PC-9 (cell line): ENCODE results near the gene EGFR. TPM values are rescaled to one million over a fixed set of nuclear protein-coding genes. Genes with fewer than 3 reads are reported as not detected.

ENCODE experiments used
- BruUV-seq: library from RNA; stranded (reverse); fragments of 400-500 nt; replicated peaks from 2 replicates; lab custom pipeline; 2021; lab: Mats Ljungman, UMichigan
- CTCF ChIA-PET: fragments of 300-600 bp; sonication (Branson Sonifier 250); formaldehyde crosslinking; loops from one replicate; lab custom pipeline; 2022; ENCODE audit warnings: antibody characterized with exemption; lab: Charles Lee
- POLR2A ChIA-PET: fragments of 300-600 bp; sonication (Branson Sonifier 250); formaldehyde crosslinking; loops from one replicate; lab custom pipeline; 2022; ENCODE audit warnings: antibody characterized with exemption; ENCODE audit not compliant: unreplicated experiment; lab: Charles Lee
- DNase-seq, 2 experiments: peaks; one replicate each; pipeline versions ENCODE4 v3.0.0 to v3.0.0-alpha.2; 2015 to 2022; ENCODE audit warnings: mixed read lengths in 1 of 2
- H2AFZ ChIP-seq: fragments of 200-600 bp; sonication (generic); 2 replicates; pipeline ENCODE4 v1.8.1; 2017; ENCODE audit warnings: antibody characterized with exemption
- H3F3A ChIP-seq: fragments of 200-600 bp; sonication (generic); 2 replicates; pipeline ENCODE4 v1.8.1; 2017; ENCODE audit warnings: antibody characterized with exemption, mild to moderate bottlenecking, low read depth; ENCODE audit not compliant: insufficient read depth
- H3K27ac ChIP-seq: fragments of 200-600 bp; sonication (generic); 2 replicates; pipeline ENCODE4 v1.6.1; 2016; ENCODE audit warnings: mixed run types
- H3K27me3 ChIP-seq: fragments of 200-600 bp; sonication (generic); 2 replicates; pipeline ENCODE4 v1.6.1; 2016; ENCODE audit warnings: low read depth, mixed run types; ENCODE audit not compliant: insufficient read depth
- H3K36me3 ChIP-seq: fragments of 200-600 bp; sonication (generic); 2 replicates; pipeline ENCODE4 v1.6.1; 2016; ENCODE audit warnings: low read depth, mixed run types
- H3K4me1 ChIP-seq: fragments of 200-600 bp; sonication (generic); replicated peaks from 2 replicates; pipeline ENCODE4 v1.6.1; 2016; ENCODE audit warnings: mixed run types; ENCODE audit not compliant: insufficient read depth
- H3K4me2 ChIP-seq: fragments of 200-600 bp; sonication (generic); 2 replicates; pipeline ENCODE4 v1.6.1; 2017; ENCODE audit warnings: mixed run types
- H3K4me3 ChIP-seq: fragments of 200-600 bp; sonication (generic); 2 replicates; pipeline ENCODE4 v1.6.1; 2016; ENCODE audit warnings: mixed run types
- H3K79me2 ChIP-seq: fragments of 200-600 bp; sonication (generic); 2 replicates; pipeline ENCODE4 v1.6.1; 2017; ENCODE audit warnings: low read depth, mixed run types
- H3K9me2 ChIP-seq: fragments of 200-600 bp; sonication (generic); 2 replicates; pipeline ENCODE4 v1.8.1; 2017; ENCODE audit warnings: mild to moderate bottlenecking; ENCODE audit not compliant: insufficient read depth
- H3K9me3 ChIP-seq: fragments of 200-600 bp; sonication (generic); 2 replicates; pipeline ENCODE4 v1.8.1; 2016; ENCODE audit warnings: low read depth; ENCODE audit not compliant: insufficient read depth
- H4K20me1 ChIP-seq: fragments of 200-600 bp; sonication (generic); 2 replicates; pipeline ENCODE4 v1.8.1; 2017; ENCODE audit not compliant: insufficient read depth
- EZH2 ChIP-seq: fragments of 200-600 bp; sonication (generic); IDR thresholded peaks from 2 replicates; pipeline ENCODE4 v1.8.0; 2017; ENCODE audit warnings: antibody characterized with exemption, low read depth
- intact Hi-C: fragments of 100-400 bp; cut with micrococcal nuclease; formaldehyde crosslinking; loops from one replicate; pipeline ENCODE4 v1.10.0; 2022; ENCODE audit not compliant: unreplicated experiment
- total RNA-seq: library from RNA; stranded (reverse); gene quantifications from 2 replicates; pipeline ENCODE4 v1.2.3, GENCODE V29; 2021
- TF ChIP-seq, protein P1 (sequence below): fragments of 200-600 bp; sonication (generic); conservative IDR thresholded peaks from 2 replicates; pipeline ENCODE4 v1.6.1; 2017; ENCODE audit warnings: mixed run types, antibody characterized with exemption, mild to moderate bottlenecking, moderate library complexity

EGFR gene
- total RNA-seq, 1 experiment from 2014 or later = 342 TPM

DNA sequence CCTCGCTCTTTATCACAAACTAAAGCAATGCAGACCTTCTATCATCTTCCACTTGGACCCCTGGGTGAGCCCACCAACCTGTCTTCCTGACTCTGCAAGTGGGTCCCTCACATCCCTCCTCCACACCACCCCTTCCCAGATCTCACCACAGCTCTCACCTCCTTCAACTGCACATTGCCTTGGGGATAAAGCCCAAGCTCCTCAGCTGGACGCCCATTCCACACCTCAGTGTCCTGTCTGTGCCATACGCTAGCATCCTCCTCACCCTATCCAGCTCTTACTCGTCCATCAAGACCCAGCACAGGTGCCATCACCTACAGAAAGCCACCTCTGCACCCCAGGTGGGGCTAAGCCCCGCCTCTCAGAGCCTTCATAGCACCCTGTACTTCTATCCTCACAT lies 205.3 kb downstream of the EGFR start:
- Histone ChIP-seq H3K4me3 (no peak overlapping the region), H3K4me2 (no peak overlapping the region), H2AFZ (no peak overlapping the region), H3K79me2 (no peaks in the 10 kb centered on the region), H4K20me1 (no peaks in the 10 kb centered on the region), H3K36me3 (no peaks in the 10 kb centered on the region), H3K27me3 (peaks cover 34% of the 10 kb centered on the region; the same call in 1 of the 2 replicates), H3F3A (no peaks in the 10 kb centered on the region), H3K9me2 (no peaks in the 10 kb centered on the region), H3K4me1 (no peaks in the 10 kb centered on the region), H3K27ac (no peak overlapping the region), H3K9me3 (no peaks in the 10 kb centered on the region)
- CTCF ChIA-PET = no interaction called here
- TF ChIP-seq EZH2 = no peak
- TF ChIP-seq, protein P1, sequence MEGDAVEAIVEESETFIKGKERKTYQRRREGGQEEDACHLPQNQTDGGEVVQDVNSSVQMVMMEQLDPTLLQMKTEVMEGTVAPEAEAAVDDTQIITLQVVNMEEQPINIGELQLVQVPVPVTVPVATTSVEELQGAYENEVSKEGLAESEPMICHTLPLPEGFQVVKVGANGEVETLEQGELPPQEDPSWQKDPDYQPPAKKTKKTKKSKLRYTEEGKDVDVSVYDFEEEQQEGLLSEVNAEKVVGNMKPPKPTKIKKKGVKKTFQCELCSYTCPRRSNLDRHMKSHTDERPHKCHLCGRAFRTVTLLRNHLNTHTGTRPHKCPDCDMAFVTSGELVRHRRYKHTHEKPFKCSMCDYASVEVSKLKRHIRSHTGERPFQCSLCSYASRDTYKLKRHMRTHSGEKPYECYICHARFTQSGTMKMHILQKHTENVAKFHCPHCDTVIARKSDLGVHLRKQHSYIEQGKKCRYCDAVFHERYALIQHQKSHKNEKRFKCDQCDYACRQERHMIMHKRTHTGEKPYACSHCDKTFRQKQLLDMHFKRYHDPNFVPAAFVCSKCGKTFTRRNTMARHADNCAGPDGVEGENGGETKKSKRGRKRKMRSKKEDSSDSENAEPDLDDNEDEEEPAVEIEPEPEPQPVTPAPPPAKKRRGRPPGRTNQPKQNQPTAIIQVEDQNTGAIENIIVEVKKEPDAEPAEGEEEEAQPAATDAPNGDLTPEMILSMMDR = no peak
- intact Hi-C loops = no loop called here
- no TSS peak for BruUV-seq
- POLR2A ChIA-PET = no interaction called here
- no peak for DNase-seq

DNA sequence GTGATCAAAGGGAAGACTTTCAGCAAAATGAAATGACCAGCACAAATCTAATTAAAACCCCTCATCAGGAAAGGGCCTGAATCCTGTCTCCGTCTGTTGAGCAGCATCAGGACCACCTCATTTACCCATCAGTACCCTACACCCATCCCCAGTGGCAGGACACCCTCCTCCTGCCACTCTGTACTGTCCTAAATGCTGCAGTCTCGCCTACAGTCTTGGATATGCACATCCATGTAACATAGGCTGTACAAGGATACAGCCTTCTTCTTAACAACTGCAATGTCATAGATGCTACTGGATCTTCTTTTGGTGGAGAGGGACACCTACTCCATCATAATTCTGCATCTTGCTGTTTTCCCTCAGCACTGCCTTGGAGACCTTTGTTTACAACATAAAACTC lies 206.0 kb downstream of the EGFR start:
- no TSS peak for BruUV-seq
- Histone ChIP-seq H2AFZ (no peak overlapping the region), H3K27ac (no peak overlapping the region), H4K20me1 (no peaks in the 10 kb centered on the region), H3K9me2 (no peaks in the 10 kb centered on the region), H3K79me2 (no peaks in the 10 kb centered on the region), H3F3A (no peaks in the 10 kb centered on the region), H3K9me3 (no peaks in the 10 kb centered on the region), H3K4me2 (no peak overlapping the region), H3K4me3 (no peak overlapping the region), H3K36me3 (no peaks in the 10 kb centered on the region), H3K4me1 (no peaks in the 10 kb centered on the region), H3K27me3 (peaks cover 36% of the 10 kb centered on the region; the same call in 1 of the 2 replicates)
- TF ChIP-seq, protein P1 = no peak
- no peak for TF ChIP-seq EZH2
- intact Hi-C loops = no loop called here
- DNase-seq = no peak
- ChIA-PET POLR2A (no interaction called here), CTCF (no interaction called here)

DNA sequence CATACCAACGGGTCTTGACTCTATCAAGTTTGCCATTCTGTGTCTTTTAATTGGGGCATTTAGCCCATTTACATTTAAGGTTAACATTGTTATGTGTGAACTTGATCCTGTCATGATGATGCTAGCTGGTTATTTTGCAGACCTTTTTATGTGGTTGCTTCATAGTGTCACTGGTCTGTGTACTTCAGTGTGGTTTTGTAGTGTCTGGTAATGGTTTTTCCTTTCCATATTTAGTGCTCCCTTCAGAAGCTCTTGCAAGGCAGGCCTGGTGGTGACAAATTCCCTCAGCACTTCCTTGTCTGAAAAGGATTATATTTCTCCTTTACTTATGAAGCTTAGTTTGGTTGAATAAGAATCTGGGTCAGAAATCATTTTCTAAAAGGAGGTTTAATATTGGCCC lies 211.2 kb downstream of the EGFR start:
- no peaks in the 10 kb centered on the region for H3K4me1 ChIP-seq
- H3K9me2 ChIP-seq = no peaks in the 10 kb centered on the region
- no peaks in the 10 kb centered on the region for H3F3A ChIP-seq
- H3K27ac ChIP-seq = no peak overlapping the region
- H3K36me3 ChIP-seq = no peaks in the 10 kb centered on the region
- H4K20me1 ChIP-seq = no peaks in the 10 kb centered on the region
- H3K4me3 ChIP-seq = no peak overlapping the region
- ChIA-PET CTCF (no interaction called here), POLR2A (no interaction called here)
- TF ChIP-seq EZH2 = no peak
- TF ChIP-seq, protein P1 = no peak
- H3K79me2 ChIP-seq = no peaks in the 10 kb centered on the region
- no peaks in the 10 kb centered on the region for H3K9me3 ChIP-seq
- DNase-seq = no peak
- intact Hi-C loops = no loop called here
- no TSS peak for BruUV-seq
- peaks cover 69% of the 10 kb centered on the region for H3K27me3 ChIP-seq
- no peak overlapping the region for H3K4me2 ChIP-seq
- H2AFZ ChIP-seq = no peak overlapping the region
